Measurements from ENCODE around the gene MEIG1.
"Not testable (repeated sequence)": the region's sequence is repeated elsewhere in the genome, so short reads cannot be mapped to it uniquely, and the experiment has no call there.

The MEIG1 gene

DNA sequence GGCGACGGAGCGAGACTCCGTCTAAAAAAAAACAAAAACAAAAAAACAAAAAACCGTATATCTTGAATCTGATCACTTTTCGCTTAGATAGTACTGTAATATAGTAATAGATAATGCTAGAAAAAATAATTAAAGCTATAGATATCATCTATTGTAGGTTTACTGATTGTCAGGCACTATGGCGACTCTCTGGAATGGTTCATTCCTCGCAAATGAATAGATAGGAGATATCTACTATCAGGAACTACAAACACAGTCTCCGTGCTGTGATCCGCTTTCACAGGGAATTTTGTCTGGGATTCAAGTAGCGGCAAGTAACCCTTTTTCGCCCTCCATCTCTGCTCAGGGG is 342 bp upstream of the MEIG1 start:
- no peak for DNase-seq

DNA sequence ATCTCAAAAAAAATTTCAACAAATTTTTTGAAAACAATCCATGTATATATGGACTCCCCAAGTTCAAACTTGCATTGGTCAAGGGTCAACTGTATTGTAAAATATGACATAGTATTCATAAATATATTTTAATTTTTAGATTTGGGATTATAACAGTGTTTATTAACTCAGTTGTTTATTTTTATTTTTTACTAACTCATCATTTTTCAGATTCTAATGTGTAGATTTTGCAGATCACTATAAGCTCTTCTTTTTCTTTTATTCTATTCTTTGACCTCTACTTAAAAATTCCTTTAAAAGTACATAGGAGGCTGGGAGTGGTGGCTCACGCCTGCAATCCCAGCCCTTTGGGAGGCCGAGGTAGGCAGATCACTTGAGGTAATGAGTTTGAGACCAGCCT is 8.7 kb downstream of the MEIG1 start:
- no peak for DNase-seq

DNA sequence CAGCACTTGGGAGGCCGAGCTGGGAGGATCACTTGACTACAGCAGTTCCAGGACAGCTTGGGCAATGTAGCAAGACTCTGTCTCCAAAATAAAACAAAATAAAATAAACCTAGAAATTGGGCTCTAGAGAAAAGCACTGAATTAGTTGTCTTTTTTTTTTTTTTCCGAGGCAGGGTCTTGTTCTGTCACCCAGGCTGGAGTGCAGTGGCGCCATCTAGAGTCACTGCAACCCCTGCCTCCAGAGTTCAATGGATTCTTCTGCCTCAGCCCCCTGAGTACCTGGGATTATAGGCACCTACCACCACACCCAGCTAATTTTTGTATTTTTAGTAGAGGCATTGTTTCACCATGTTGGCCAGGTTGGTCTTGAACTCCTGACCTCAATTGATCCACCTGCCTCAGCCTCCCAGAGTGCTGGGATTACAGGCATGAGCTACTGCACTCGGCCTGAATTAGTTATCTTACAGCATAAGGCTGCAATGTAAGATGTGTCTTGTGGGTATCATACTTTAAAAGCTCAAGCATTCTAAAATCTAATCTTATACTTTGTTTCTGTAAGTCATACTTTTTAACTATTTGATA is 12.8 kb downstream of the MEIG1 start:
- no peak for DNase-seq

DNA sequence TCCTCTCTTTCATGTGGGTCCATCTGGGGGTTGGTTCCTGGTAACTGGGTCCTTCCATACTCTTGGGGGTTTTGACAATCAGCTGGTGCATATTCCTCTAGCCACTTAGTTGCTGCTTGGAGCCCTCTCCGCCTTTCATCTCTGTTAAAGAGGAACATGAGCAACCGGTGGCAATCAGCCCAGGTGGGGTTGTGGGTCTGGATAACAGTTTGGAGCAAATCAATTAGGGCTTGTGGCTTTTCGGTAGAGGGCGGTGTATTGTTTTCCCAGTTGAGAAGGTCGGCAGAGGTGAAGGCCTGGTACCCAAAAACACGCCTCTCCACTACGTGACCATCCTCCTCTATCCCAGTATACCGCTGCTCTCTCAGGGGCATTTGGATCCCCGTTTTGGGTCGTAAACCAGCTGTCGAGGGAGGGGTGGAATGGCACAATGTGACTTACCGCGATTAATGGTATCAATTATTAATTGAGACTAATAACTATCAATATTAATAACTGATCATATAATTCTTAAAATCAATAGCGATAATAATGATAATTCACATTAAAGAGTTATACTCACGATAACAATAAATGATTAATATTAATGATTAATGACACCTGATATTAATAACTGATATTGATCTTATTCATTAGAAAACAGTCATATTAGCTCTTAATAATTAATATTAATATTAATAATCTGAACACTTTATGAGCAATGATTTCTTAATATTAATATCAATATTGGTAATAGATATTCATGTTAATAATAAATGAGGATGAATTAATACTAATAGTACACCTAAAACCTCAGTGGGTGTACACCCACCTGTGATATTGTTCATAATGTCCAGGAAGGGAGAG is 15.2 kb downstream of the MEIG1 start:
- not testable (repeated sequence) for DNase-seq

DNA sequence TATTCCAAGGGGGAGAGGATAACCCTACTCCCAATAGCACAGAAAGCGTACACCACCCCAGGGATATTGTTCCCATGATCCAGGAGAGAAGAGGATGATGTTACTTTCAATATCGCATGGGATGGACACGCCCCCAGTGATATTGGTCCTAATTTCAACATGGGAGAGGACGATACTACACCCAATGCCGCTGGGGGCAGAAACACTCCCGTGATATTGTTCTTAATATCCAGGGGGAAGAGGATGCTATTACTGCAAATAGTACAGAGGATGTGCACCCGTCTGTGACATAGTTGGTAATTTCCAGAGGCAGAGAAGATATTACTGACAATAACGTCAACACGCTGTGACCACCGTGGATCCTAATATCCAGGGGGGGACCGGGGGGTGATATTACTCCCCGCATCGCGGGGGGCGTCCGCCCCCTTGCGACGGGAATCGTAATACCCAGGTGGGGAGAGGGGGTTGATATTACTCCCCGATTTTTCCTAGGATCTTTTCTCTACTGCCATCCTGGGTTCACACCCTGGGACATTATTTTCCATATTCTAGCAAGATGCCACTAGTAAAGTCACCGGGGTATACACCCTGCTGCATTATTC is 16.6 kb downstream of the MEIG1 start:
- DNase-seq, result no peak

DNA sequence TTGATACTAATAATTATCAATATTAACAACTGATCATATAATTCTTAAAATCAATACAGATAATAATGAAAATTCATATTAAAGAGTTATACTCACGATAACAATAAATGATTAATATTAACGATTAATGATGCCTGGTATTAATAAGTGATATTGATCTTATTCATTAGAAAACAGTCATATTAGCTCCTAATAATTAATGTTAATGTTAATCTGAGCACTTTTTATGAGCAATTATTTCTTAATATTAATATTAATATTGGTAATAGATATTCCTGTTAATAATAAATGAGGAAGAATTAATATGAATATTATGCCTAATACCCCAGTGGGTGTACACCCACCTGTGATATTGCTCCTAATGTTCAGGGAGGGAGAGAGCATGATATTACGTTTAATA is 23.6 kb downstream of the MEIG1 start:
- DNase-seq, result no peak

DNA sequence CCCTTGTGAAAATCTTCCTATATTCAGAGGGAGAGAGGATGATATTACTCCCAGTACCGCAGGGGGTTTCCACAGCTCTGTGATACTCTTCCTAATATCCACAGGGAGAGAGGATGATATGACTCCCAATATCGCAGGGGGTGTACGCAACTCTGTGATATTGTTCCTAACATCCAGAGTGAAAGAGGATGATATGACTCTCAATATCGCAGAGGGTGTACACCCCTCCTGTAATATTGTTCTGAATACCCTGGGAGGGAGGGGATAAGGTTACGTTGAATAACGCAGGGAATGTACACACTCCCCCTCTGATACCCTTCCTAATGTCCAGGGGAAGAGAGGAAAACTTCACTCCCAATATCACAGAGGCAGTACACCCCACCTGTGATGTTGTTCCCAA is 30.4 kb downstream of the MEIG1 start:
- DNase-seq, result not testable (repeated sequence)

DNA sequence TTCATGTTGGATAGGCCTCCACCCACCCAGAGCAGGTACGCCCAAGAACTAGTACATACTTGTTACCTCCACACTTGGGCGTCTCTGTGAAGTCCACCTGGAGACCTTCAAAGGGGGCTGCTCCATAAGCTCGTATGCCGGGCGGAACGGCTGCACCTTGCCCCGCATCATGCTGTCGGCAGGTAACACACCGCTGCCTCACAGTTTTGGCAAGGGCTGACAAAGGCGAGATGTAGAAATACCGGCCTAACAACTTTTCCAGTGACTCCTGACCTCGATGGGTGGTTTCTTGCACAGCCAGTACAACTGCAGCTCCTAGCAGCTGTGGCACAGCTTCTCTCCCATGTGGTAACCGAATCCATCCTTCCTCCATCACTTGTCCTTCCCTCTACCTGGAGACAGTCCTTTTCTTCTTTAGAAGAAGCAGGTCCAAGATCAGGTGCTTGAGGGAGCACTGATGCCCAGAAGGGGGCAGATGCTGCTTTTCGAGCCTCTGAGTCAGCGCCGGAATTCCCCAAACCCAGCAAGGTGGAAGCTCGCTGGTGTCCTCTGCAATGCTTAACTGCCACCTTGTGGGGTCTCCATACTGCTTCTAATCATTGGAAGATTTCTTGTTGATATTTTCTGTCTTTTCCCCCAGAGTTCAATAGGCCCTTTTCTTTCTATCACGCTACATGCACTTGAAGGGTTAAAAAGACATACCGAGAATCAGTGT is 32.0 kb downstream of the MEIG1 start:
- DNase-seq, result not testable (repeated sequence)

DNA sequence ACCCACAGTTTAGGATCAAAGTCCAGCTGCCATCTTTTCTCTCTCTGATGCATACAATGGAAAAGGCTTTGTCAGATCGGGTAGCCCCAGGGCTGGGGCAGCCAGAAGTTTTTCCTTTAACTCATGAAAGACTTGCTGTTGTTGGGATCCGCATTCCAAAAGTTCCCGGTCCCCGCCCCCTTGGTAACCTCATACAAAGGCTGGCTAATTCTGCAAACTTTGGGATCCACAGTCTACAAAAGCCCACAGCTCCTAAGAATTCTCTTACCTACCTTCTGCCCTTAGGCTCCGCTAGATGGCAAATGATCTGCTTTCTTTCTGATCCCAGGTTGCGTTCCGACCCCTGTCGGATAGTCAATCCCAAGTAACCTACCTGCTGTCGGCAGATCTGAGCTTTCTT is 33.1 kb downstream of the MEIG1 start:
- not testable (repeated sequence) for DNase-seq

DNA sequence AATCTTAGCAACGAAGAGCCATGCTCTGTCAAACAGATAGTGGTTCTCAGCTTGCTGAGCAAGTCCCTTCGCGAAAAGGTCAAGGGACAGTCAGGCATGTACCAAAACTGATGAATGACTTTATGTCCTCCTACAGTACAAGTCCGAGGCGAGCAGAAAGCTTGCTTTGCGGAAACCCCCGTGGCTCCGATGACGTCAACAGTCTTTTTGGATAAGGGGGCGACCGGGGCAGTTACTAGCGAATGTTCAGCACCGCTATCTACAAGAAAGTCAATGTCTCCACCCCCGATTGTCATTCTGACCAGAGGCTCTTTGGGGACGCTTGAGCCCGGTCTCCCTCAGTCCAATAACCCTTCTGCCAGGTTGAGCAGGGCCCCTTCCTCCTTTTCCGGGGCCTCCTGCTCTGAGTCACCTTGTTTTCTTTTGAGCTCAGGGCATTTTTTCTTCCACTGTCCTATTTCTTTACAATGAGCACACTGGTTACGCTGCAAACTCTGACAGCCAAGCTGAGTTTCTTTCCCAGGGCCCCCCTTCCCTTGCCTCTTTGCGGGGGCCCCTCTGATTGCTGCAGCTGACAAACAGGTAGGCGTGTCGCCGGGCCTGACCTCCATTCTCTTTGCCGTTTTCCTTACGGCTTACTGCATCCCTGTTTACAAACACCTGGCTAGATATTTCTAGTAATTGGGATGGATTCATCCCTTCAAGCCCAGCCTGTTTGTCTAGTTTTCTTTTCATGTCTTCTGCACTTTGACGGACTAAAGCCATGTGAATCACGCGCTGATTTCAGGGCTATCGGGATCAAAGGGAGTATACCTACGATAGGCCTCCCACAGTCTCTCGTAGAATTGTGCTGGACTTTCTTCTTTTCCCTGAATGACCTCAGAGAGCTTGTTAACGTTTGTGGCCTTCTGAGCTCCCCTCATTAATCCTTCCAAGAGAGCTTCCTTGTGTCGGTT is 34.6 kb downstream of the MEIG1 start:
- not testable (repeated sequence) for DNase-seq

DNA sequence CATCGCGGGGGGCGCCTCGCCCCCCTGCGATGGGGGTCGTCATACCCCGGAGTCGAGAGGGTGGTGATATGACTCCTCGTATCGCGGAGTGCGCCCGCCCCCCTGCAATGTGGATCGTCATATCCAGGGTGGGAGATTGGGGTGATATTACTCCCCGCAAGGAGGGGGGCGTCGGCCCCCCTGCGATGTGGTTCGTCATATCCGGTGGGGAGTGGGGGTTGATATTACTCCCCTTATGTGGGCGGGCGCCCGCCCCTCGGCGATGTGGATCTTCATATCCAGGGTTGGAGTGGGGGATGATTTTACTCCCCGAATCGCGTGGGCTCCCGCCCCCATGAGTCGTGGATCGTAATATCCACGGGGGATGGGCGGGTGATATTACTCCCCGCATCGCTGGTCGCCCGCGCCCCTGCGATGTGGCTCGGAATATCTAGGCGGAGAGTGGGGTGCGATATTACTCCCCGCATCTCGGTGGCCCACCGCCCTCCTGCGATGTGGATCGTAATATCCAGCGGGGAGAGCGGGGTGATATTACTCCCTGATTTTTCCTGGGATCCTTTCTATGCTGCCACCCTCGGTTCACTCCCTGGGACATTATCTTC is 36.9 kb downstream of the MEIG1 start:
- DNase-seq, result no peak

DNA sequence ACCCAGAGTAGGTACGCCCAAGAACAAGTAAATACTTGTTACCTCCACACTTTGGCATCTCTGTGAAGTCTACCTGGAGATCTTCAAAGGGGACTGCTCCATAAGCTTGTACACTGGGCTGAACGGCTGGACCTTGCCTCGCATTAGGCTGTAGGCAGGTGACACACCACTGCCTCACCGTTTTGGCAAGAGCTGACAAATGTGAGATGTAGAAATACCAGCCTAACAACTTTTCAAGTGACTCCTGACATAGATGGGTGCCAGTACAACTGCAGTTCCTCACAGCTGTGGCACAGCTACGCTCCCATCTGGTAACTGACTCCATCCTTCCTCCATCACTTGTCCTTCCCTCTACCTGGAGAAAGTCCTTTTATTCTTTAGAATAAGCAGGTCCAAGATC is 54.3 kb downstream of the MEIG1 start:
- DNase-seq, result not testable (repeated sequence)

DNA sequence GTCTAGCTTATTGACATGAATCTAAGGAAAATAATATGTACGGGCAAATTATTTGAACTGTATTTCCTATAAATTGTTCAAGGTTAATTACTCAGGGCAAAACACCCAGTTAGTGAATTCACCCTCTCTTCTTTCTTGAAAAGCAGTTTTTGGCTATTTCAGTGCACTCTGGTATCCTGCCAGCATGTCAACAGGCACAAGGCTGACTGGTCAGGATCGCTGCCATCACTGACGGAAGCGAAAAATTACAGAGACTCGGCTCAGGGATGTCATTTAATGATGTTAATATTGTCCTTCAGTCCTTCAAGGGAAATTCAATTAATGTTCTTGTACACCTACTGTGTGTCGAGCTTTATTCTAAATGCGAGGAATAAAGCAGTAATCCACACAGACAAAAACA is 56.3 kb downstream of the MEIG1 start:
- no peak for DNase-seq

DNA sequence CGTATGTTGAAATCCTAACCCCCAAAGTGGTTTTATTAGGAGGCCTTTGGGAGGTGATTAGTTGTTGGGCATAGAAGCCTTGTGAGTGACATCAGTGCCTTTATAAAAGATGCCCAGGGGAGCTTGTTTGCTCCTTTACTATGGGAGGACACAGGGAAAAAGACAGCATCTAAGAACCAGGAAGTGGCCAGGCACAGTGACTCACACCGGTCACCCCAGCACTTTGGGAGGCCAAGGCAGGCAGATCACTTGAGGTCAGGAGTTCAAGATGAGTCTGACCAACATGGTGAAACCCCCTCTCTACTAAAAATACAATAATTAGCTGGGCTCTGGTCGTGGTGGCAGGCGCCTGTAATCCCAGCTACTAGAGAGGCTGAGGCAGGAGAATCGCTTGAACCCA is 61.8 kb downstream of the MEIG1 start:
- DNase-seq, result not testable (repeated sequence)
